ENCODE data around the gene CASP2.

- TF ChIP-seq CTCF (optimal IDR thresholded peaks at IDR 0.05 in 1 of 3, IDR thresholded peaks at IDR 0.05 in 1 of 3, conservative IDR thresholded peaks at IDR 0.05 in 1 of 3; ENCODE audit: extremely low read depth in 1 of 3, insufficient read depth in 2 of 3, low read length in 3 of 3), result no peak
- no peak for TF ChIP-seq EZH2 (IDR thresholded peaks at IDR 0.05; ENCODE audit: low read length)
Observed at GRCh38 chr7:143245123-143245522, 43.0 kb upstream of the CASP2 start.

Measured in keratinocyte (primary cell).